Activated CD8-positive, alpha-beta memory T cell treated with anti-CD3 and anti-CD28 coated beads for 4 hours (primary cell): ENCODE data around the gene RSAD2.
"Not testable (repeated sequence)": the region's sequence is repeated elsewhere in the genome, so short reads cannot be mapped to it uniquely, and the experiment has no call there.

Source experiments
- DNase-seq, 2 donors: peaks; one replicate each; pipeline ENCODE4 v3.0.0-alpha.2; 2020; ENCODE audit warnings: low read depth in 2 of 2

Gene RSAD2

DNA sequence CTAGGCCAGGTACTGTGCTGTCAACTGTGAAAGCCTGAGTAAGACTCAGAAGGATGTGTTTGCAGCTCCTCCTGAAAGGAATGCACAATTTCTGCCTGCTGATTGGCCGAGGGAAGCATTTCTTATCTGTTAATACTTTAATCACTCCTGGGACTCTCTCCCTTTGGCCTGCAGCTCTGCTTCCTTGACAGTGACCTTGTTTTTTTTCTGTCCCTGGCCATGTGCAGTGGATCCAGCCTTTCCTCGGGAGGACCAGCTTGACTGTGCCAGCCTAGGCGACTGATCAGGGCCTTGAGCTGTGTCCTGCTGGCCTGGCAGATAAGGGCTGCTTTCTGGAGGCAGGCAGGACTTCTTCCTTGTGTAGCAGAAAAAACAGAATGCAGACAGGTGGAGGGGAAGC, 49.6 kb downstream of the RSAD2 start:
- no peak for DNase-seq

- no peak for DNase-seq
Observed at GRCh38 chr2:6927753-6928152, 50.2 kb downstream of the RSAD2 start.

DNA sequence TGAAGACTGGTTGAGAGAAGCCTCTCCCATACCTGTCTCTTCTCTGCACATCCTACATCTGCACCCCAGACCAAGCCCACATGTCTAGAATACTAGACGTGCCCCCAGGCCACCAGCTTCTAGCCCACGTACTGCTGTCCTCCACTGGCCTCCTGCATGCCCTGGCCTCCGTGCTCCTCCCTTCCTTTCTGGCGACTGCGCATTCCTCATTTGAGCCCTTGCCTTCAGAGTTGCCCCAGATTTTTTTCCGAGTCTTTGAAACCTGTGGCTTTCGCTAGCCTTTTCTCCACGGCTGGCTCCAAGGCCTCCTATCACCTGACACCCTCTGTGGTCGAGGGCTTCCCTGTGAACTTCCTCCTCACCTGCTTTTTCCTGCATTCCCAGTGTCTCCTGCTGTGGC, 50.9 kb downstream of the RSAD2 start:
- DNase-seq, result no peak

GRCh38 chr2:6929196-6929819, 51.7 kb downstream of the RSAD2 start:
- DNase-seq, result no peak

- no peak for DNase-seq
Observed at GRCh38 chr2:6930923-6931647, 53.5 kb downstream of the RSAD2 start.

- DNase-seq, result no peak
Observed at GRCh38 chr2:6931753-6932152, 54.2 kb downstream of the RSAD2 start.

- DNase-seq, result no peak
Observed at GRCh38 chr2:6932206-6932605, 54.6 kb downstream of the RSAD2 start.

DNA sequence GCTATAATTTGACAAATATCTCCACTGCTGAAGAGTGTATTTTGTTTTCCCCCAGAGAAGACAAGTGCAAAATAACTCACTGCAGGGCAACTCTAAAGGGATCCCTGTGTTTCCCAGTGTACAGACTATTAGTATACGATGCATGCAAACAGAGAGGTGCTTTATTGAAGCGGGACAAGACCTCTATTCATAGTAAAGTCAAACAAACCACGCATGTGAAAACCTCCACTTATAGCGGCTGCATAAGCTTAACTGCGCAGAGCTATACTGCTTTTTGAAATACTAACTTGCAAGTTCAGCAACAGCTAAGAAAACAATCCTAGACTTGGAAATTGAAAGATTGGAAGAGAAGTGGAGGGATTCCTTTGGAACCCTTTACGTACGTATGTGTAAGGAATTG, 55.3 kb downstream of the RSAD2 start:
- DNase-seq, result no peak

DNA sequence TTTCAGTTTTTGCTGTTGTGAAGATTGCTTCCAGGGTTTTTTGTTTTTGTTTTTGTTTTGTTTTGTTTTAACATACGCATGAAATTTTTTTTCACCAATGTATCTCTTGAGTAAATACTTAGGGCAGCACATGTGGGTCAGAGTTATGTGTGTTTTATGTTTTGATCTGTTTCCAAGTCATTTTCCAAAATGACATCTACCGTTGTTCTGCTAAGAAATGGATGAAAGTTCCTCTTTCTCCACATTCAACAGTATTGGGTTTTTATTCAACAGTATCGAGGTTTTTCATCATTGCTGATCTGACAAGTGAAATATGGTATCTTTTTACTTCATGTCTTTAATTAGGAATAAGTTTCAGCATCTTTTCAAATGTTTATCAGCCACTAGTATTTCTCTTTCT, 56.3 kb downstream of the RSAD2 start:
- DNase-seq, result no peak

DNA sequence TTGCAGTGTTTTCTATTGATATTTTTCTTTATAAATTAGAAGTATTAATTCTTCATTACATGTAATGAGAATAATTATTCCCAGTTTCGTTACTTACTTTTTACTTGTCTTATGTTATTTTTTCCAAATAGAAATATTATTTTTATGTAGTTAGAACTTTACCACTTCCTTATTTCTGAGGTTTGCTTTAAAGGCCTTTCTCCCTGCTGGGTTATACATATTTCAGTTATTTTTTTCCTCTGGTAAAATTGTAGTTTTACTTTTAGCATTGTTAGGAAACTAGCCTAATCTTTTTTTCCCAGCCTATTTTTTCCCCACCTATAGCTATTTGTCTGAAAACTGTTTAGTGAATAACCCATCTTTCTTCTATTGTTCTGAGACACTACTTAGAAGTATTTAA, 56.8 kb downstream of the RSAD2 start:
- DNase-seq, result no peak

DNA sequence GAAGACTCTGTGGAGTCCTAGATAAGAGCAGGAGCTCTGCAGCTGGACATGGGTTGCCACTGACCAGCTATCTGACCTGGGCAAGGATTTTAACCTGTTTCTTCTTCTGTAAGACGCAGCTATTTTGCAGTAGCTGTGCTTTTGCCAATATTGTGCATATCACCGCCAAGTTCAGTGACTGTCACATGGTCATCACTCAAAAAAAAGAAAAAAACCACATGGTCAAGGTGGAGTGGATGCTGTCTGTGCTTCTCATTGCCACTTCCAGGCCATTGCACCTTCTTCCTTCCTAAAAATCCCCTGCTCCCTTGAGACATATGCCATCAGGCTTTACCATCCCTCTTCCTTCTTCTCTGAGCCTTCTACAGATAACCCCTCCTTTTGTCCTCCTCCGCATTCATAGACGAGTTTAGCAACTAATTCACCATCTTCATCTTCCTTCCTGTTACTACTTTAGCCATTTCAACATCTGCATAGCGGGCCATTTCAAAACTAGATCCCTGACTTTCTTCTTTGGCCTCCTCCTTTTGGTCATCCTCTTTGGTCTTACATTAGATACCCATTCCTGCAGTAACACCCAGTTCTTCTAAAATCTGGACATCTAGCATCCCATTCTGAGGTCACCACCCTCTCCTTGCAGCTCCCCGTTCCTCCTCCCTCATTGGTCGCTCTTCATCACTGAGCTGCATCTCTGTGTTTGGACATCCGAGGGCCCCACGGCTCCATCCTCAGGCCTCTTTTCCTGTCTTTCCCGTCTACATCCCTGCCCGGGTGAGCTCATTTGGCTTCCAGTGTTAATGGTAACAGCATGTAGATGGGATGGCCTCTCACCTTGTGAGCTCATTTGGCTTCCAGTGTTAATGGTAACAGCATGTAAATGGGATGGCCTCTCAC, 57.4 kb downstream of the RSAD2 start:
- DNase-seq, result no peak

DNA sequence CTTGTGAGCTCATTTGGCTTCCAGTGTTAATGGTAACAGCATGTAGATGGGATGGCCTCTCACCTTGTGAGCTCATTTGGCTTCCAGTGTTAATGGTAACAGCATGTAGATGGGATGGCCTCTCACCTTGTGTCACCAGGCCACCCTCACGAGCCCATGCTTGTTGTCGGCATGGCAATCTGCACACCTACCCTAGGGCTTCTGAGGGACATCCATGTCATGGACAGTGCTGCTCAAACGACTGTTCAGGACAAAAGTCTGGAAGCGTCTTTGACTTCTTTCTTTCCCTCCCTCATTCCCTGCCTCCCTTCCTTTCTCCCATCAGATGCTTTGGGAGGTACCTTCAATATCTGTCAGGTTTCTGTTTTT, 58.1 kb downstream of the RSAD2 start:
- not testable (repeated sequence) for DNase-seq

- no peak for DNase-seq
Observed at GRCh38 chr2:6937157-6937556, 59.6 kb downstream of the RSAD2 start.

- no peak for DNase-seq
Observed at GRCh38 chr2:6937582-6937981, 60.0 kb downstream of the RSAD2 start.

DNA sequence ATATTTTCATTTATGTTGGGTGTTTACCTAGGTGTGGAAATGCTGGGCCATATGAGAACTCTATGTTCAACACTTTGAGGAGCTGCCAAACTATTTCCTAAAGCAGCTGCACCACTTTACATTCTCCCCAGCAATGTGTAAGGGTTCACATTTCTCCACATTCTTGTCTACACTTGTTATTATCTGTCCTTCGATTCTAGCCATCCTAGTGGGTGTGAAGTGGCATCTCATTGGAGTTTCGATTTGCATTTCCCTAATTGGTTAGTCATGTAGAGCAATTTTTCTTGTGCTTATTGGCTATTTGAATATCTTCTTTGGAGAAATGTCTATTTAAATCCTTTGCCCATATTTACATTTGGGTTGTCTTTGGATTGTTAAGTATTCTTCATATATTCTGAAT, 61.5 kb downstream of the RSAD2 start:
- DNase-seq, result no peak

- no peak for DNase-seq
Observed at GRCh38 chr2:6940820-6941219, 63.2 kb downstream of the RSAD2 start.

- DNase-seq, result no peak
Observed at GRCh38 chr2:6941299-6942046, 63.9 kb downstream of the RSAD2 start.

DNA sequence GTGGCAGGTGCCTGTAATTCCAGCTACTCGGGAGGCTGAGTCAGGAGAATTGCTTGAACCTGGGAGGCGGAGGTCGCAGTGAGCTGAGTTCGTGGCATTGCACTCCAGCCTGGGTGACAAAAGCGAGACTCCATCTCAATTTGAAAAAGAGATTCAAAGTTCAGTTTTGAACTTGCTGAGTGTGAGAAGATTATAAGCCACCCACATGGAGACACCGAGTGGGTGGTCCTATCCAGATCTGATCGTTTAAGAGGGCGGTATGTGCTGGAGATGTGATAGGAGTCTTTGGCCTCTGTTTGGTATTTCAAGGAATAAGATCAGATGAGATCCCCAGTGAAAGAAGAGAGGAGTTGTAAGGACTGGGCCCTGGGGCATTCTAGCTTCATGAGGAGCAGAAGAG, 65.3 kb downstream of the RSAD2 start:
- DNase-seq, result no peak

DNA sequence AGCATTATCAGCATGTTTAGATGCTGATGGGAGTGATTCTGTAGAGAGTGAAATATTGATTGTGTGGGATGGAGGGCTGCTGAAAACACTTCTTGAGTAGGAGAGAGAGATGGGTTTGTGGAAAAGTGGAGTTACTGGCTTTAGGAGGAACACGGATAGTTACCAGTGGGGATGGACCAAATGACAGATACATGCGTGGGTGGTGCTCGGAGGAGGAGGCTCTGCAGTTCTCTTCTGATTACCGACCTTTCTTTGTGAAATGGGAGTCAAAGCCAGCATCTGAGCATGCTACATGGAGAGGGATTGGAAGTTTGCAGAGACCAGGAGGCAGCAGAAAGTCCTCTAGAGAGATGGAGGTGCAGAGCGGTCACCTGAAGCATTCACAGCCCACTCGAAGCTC, 65.9 kb downstream of the RSAD2 start:
- no peak for DNase-seq

DNA sequence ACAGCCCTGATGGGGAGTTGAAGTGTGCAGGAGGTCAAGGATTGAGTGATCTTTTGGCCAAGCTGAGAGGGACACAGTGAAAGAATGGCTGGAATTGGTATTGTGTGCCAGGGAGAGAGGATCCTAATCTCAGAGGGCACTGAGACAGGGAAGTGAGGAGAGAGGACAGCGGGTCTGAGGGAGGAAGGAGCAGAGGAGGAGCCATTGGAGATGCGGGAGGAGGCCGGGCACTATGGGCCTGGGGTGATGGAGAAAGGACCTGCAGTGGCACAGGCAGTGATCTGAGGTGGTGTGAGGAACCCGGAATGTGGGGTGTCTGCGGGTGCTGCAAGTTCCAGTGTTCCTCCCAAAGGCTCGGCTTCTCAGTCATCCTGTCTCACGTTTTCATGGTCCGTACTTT, 66.4 kb downstream of the RSAD2 start:
- DNase-seq, result no peak

- no peak for DNase-seq
Observed at GRCh38 chr2:6944555-6944954, 67.0 kb downstream of the RSAD2 start.
